Fibroblast of lung (primary cell): ENCODE measurements around the gene MAL. TPM values are rescaled to one million over a fixed set of nuclear protein-coding genes. Genes with fewer than 3 reads are reported as not detected.

ENCODE experiments used
- DNase-seq, 2 donors: peaks; one replicate each; pipeline versions ENCODE4 v3.0.0 to v3.0.0-alpha.2; 2010; ENCODE audit warnings: low read depth in 2 of 2
- H2AFZ ChIP-seq: 2 replicates; pipeline ENCODE4 v1.5.1; 2012; ENCODE audit warnings: low read length, control low read depth, inconsistent platforms
- H3K27ac ChIP-seq: 2 replicates; pipeline ENCODE4 v1.5.1; 2011; ENCODE audit warnings: low read length, control low read depth; ENCODE audit not compliant: insufficient read depth
- H3K27me3 ChIP-seq: 2 replicates; pipeline ENCODE4 v1.5.1; 2011; ENCODE audit warnings: mild to moderate bottlenecking, low read length; ENCODE audit not compliant: control insufficient read depth, insufficient read depth
- H3K36me3 ChIP-seq: 2 replicates; pipeline ENCODE4 v1.5.1; 2011; ENCODE audit warnings: low read length; ENCODE audit not compliant: control insufficient read depth, insufficient read depth
- H3K4me1 ChIP-seq: 2 replicates; pipeline ENCODE4 v1.5.1; 2011; ENCODE audit warnings: low read length; ENCODE audit not compliant: control insufficient read depth, insufficient read depth; ENCODE audit errors: extremely low read depth
- H3K4me2 ChIP-seq: 2 replicates; pipeline ENCODE4 v1.5.1; 2011; ENCODE audit warnings: low read length, control low read depth; ENCODE audit not compliant: insufficient read depth; ENCODE audit errors: extremely low read depth
- H3K4me3 ChIP-seq, 4 experiments: fragments of 200-600 bp in 1 of 4; sonication (generic) in 1 of 4; replicated peaks in 1 of 4; 2 replicates each; pipeline ENCODE4 v1.5.1; 2011 to 2016; ENCODE audit warnings: low read length in 4 of 4, low read depth in 3 of 4, mild to moderate bottlenecking in 3 of 4, control low read depth in 2 of 4, inconsistent platforms in 1 of 4, mixed read lengths in 1 of 4; ENCODE audit not compliant: insufficient read depth in 1 of 4; ENCODE audit errors: control extremely low read depth in 1 of 4
- H3K79me2 ChIP-seq: 2 replicates; pipeline ENCODE4 v1.5.1; 2012; ENCODE audit warnings: mild to moderate bottlenecking, low read length, inconsistent platforms; ENCODE audit not compliant: control insufficient read depth, insufficient read depth
- H3K9ac ChIP-seq: 2 replicates; pipeline ENCODE4 v1.5.1; 2011; ENCODE audit warnings: mild to moderate bottlenecking, low read length, control low read depth; ENCODE audit not compliant: insufficient read depth
- H3K9me3 ChIP-seq: 2 replicates; pipeline ENCODE4 v1.5.1; 2012; ENCODE audit warnings: low read depth, low read length; ENCODE audit not compliant: control insufficient read depth, insufficient read depth
- H4K20me1 ChIP-seq: 2 replicates; pipeline ENCODE4 v1.5.1; 2011; ENCODE audit warnings: low read length; ENCODE audit not compliant: control insufficient read depth, insufficient read depth; ENCODE audit errors: extremely low read depth
- EZH2 ChIP-seq: IDR thresholded peaks from 2 replicates; pipeline ENCODE4 v1.5.1; 2012; ENCODE audit warnings: low read length, control low read depth, mild to moderate bottlenecking; ENCODE audit errors: missing control alignments
- polyA plus RNA-seq, 2 donors: library from polyadenylated mRNA; depleted of rRNA in 1 of 2; stranded (reverse) in 1 of 2; unstranded in 1 of 2; fragments of >200 nt; gene quantifications; 2 replicates each; pipeline ENCODE4 v1.2.1, GENCODE V29; 2011 to 2012; ENCODE audit warnings: missing spikeins in 1 of 2
- total RNA-seq: library from RNA; depleted of rRNA; stranded (reverse); fragments of >200 nt; gene quantifications from 2 replicates; pipeline ENCODE4 v1.2.1, GENCODE V29; 2014
- TF ChIP-seq, protein P1 (sequence below), 2 donors: IDR thresholded peaks in 1 of 2; conservative IDR thresholded peaks in 1 of 2; 1 replicate in 1 of 2; 2 replicates in 1 of 2; pipeline ENCODE4 v1.5.1; 2011 to 2012; ENCODE audit warnings: low read length in 2 of 2, control low read depth in 1 of 2, inconsistent platforms in 1 of 2, low read depth in 1 of 2, mild to moderate bottlenecking in 1 of 2

The MAL gene
- total and polyA plus RNA-seq, 2 donors (not counting 1 experiment from before 2014, with no cell fraction given), result not detected

GRCh38 chr2:95010718-95011117 is 14.8 kb upstream of the MAL start:
- Histone ChIP-seq H3K4me2 (no peak overlapping the region), H3K4me3 (no peak overlapping the region), H3K36me3 (no peaks in the 10 kb centered on the region), H3K27me3 (peaks cover 2% of the 10 kb centered on the region), H3K79me2 (no peaks in the 10 kb centered on the region), H3K9ac (no peak overlapping the region), H3K27ac (no peak overlapping the region), H3K9me3 (no peaks in the 10 kb centered on the region), H3K4me1 (no peaks in the 10 kb centered on the region), H4K20me1 (no peaks in the 10 kb centered on the region), H2AFZ (no peak overlapping the region)
- DNase-seq, result no peak
- TF ChIP-seq EZH2, result no peak
- TF ChIP-seq, protein P1, sequence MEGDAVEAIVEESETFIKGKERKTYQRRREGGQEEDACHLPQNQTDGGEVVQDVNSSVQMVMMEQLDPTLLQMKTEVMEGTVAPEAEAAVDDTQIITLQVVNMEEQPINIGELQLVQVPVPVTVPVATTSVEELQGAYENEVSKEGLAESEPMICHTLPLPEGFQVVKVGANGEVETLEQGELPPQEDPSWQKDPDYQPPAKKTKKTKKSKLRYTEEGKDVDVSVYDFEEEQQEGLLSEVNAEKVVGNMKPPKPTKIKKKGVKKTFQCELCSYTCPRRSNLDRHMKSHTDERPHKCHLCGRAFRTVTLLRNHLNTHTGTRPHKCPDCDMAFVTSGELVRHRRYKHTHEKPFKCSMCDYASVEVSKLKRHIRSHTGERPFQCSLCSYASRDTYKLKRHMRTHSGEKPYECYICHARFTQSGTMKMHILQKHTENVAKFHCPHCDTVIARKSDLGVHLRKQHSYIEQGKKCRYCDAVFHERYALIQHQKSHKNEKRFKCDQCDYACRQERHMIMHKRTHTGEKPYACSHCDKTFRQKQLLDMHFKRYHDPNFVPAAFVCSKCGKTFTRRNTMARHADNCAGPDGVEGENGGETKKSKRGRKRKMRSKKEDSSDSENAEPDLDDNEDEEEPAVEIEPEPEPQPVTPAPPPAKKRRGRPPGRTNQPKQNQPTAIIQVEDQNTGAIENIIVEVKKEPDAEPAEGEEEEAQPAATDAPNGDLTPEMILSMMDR (conservative IDR thresholded peaks at IDR 0.05 in 1 of 2, IDR thresholded peaks at IDR 0.05 in 1 of 2; ENCODE audit: low read depth in 1 of 2, low read length in 2 of 2), result no peak

- Histone ChIP-seq H3K27ac (no peak overlapping the region), H3K27me3 (peaks cover 2% of the 10 kb centered on the region), H3K79me2 (no peaks in the 10 kb centered on the region), H3K4me3 (no peak overlapping the region), H3K9me3 (no peaks in the 10 kb centered on the region), H4K20me1 (no peaks in the 10 kb centered on the region), H3K4me1 (no peaks in the 10 kb centered on the region), H2AFZ (no peak overlapping the region), H3K36me3 (no peaks in the 10 kb centered on the region), H3K9ac (no peak overlapping the region), H3K4me2 (no peak overlapping the region)
- no peak for DNase-seq
- TF ChIP-seq, protein P1 (conservative IDR thresholded peaks at IDR 0.05 in 1 of 2, IDR thresholded peaks at IDR 0.05 in 1 of 2; ENCODE audit: low read depth in 1 of 2, low read length in 2 of 2), result no peak
- TF ChIP-seq EZH2, result no peak
These were observed 12.5 kb upstream of the MAL start for GRCh38 chr2:95012881-95013550.

GRCh38 chr2:95013726-95014125 is 11.8 kb upstream of the MAL start:
- Histone ChIP-seq H3K4me3 (no peak overlapping the region), H3K36me3 (no peaks in the 10 kb centered on the region), H3K27me3 (peaks cover 2% of the 10 kb centered on the region), H3K27ac (no peak overlapping the region), H4K20me1 (no peaks in the 10 kb centered on the region), H3K9me3 (no peaks in the 10 kb centered on the region), H2AFZ (no peak overlapping the region), H3K4me1 (no peaks in the 10 kb centered on the region), H3K4me2 (no peak overlapping the region), H3K79me2 (no peaks in the 10 kb centered on the region), H3K9ac (no peak overlapping the region)
- no peak for DNase-seq
- TF ChIP-seq, protein P1 (conservative IDR thresholded peaks at IDR 0.05 in 1 of 2, IDR thresholded peaks at IDR 0.05 in 1 of 2; ENCODE audit: low read depth in 1 of 2, low read length in 2 of 2), result no peak
- no peak for TF ChIP-seq EZH2
